GM18909 (cell line): ENCODE measurements around the gene ANAPC1.
A peak's percentile ranks its signal among the peaks of the same experiment; 100 is the strongest.
"Not testable (repeated sequence)": the region's sequence is repeated elsewhere in the genome, so short reads cannot be mapped to it uniquely, and the experiment has no call there.

Experiments
- ATAC-seq: cut with Tn5 transposase; IDR thresholded peaks from one replicate; pipeline ENCODE4 v1.9.1; 2021; ENCODE audit warnings: mild to moderate bottlenecking; ENCODE audit not compliant: unreplicated experiment, poor library complexity

ANAPC1 gene

DNA sequence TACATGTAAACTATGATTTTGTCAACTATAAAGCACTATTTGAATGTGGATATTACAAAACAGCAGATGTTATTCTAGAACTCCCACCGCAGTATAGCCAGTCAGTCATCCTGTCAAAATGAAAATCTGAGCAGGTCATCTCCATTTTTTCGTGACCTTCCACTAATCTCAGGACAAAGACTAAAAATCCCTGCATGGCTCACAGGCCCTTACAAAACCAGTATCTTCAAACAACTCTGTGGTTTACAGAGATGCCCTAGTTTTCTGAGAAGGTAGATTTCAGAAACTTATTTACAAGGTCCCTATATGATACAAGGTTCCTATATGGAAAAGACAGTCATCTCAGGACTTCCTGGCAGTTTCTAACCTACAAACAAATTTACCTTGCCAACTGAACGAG, 49.8 kb downstream of the ANAPC1 start:
- ATAC-seq = not testable (repeated sequence)

DNA sequence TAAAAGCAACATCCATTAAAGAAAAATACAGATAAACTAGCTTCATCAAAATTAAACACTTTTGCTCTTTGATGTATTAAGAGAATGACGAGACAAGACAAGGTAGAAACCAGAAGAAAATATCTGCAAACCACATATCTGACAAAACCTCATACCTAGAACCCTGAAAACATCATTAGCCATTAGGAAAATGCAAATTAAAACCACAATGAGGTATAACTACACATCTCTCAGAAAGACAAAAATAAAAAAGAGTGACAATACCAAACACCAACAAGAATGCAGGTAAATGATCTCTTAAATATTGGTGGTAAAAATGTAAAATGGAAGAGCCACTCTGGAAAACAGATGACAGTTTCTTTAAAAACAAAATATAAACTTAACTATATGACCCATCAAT, 53.5 kb downstream of the ANAPC1 start:
- peak; percentile 61 for ATAC-seq

DNA sequence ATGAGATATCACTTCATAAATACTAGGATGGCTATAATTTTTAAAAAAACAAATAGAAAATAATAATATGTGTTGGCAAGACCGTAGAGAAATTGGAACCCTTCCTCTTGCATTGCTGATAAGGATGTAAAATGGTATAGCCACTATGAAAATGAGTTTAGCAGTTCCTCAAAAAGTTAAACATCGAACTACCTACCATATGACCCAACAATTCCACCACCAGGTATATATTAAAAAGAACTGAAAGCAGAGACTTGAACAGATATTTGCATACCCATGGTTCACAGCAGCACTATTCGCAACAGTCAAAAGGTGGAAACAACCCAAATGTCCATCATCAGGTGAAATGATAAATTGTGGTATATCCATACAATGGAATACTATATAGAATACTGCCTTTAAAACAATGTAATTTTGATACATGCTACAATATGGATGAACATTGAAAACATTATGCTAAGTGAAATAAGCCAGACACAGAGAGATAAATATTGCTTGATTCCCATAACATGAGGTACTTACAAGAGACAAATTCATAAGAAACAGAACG, 55.7 kb downstream of the ANAPC1 start:
- not testable (repeated sequence) for ATAC-seq

DNA sequence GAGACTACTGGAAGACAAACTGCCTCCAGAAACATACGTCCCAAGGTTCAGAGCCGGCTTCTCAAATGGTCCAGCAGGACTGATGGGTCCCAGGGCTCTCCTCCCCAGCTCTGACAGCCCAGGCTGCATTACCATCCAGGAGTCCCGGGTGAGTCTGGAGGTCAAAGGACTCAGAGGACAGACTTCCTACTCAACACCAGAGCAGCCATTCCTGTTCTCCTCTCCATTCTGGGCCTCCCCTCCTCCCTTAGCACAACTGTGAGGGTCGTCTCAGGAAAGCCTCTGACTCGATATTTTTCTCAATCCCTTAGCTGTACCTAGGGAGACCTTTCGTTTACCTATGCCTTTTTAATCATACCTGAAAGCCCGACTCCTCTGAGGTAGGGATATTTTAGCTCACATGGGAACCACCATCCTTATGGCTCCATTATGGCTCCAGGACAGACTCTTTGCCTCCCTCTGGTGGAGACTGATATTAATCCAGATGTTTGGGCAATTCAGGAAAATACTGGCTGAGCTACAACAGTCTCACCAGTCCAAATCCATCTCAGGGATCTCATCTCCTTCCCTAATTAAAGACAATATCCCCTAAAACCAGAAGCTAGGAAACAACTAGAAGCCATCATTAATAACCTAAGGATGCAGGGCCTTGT, 70.9 kb downstream of the ANAPC1 start:
- ATAC-seq = not testable (repeated sequence)

DNA sequence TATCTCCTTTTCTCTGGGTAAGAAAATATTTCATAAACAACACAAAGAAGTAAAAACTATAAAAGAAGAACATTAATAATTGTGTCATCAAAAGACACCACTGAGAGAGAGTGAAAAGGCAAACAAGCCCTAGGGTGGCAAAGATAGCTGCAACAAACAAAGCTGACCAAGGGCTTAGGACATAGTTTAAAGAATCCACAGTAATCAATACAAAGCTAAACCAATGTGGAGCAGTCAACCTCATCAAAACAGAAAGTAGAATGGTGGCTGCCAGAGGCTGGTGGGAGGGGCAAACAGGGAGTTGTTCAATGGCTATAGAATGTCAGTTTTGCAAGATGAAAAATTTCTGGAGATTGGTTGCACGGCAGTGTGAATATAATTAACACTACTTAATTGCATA, 93.4 kb downstream of the ANAPC1 start:
- ATAC-seq = not testable (repeated sequence)

- ATAC-seq = not testable (repeated sequence)
These were observed 99.9 kb downstream of the ANAPC1 start for GRCh38 chr2:111784081-111784480.

DNA sequence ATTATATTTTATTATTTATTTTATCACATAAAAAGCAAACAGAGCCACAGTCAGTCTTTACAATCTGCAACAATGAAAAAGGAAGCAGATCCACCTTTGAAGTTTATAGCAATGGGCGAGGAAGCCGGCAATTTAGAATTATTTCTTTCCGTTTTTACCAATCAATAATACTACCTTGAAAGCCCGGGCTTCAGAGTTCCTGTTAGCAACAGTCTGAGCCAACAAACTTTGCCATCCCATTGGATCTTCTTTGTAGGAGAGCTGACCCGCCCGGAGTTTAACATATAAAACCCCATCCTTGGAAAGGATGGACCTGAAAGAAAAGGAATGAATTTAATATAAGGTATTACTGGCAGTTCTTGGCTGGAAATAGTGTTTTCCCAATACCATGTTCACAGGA, 101.8 kb downstream of the ANAPC1 start:
- ATAC-seq = not testable (repeated sequence)

DNA sequence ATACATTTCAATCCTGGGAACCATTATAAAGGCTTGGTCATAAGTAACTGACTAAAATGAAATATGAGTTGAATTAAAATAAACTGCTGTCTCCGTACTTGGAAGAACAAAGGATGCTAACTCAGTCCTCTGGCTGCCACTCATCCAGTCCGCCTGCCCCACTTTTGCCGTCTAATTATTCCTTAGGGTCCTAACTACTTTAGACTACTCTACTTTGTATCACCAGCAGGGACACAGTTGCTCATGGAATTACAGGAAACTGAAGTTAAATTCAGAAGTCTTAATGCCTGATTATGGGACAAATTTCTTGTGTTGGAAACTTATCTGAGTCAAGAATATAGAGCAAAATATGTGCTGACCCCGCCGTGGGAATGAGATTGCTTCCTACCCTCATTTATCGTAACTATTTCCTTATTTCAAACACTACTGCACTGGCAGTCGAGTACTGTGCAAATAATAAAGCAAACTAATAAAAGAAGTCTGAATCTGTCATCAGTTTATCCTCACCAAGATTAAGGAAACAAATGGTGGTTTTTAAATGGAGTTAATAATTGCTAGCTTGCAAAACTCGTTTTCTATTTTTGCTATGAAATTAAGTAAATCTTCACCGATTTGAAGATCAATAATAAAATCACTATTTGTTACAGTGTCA, 102.4 kb downstream of the ANAPC1 start:
- ATAC-seq = not testable (repeated sequence)

DNA sequence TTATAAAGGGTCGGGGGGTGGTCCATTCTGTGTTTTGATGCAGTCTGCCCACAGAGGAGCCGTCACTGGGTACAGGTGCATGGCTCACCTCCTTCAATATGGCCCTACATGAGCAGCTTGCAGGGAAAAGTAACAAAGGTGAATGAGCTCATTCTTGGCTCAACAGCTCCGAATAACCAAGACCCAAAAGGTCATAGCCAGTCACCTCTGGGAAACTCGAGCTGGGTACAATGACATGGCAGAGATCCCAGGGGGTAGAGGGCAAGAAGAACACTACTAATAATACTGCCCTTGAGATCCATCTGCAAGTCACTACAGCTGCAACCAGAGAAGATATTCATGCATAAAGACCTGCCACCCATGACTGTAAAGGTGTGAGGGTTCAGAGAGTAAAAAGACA, 106.8 kb downstream of the ANAPC1 start:
- ATAC-seq = not testable (repeated sequence)

DNA sequence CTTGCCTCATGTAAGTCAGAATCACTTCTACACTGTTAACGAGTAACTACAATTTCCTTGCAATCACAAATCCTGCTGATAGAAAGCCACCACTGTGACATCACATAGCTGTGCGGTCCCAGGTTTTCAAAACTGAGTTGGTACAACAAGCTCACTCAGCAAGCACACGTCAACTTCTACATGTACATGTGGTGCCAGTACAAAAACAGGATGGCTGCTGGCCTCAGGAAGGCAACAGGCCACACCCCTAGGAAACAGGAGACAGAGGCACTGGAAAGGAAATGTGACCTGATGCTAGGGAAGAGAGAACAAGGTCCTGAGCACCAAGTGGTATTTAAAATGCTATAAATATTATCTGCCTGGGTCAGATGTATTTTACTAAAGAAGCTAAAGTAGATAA, 107.7 kb downstream of the ANAPC1 start:
- not testable (repeated sequence) for ATAC-seq

DNA sequence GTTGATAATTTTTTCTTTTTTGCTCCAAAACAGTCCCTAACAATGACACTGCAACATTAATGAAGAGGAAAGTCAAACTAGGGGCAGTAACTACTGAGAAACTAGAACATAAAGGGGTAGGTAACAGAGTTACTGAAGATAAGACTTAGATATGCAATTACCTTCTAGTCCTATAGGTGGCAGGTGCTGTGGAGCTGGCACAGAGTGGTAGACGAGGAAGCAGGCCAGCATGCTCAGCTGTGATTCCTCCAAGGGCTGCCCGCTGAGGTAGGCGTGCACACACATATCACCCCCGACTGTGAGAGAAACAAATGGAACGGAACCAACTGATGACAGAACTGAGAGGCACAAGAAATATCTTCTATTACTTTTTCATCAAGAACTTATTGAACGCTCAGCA, 111.8 kb downstream of the ANAPC1 start:
- not testable (repeated sequence) for ATAC-seq

- ATAC-seq = not testable (repeated sequence)
These were observed 112.9 kb downstream of the ANAPC1 start for GRCh38 chr2:111770916-111771658.

GRCh38 chr2:111768266-111769190, 115.5 kb downstream of the ANAPC1 start:
- not testable (repeated sequence) for ATAC-seq

DNA sequence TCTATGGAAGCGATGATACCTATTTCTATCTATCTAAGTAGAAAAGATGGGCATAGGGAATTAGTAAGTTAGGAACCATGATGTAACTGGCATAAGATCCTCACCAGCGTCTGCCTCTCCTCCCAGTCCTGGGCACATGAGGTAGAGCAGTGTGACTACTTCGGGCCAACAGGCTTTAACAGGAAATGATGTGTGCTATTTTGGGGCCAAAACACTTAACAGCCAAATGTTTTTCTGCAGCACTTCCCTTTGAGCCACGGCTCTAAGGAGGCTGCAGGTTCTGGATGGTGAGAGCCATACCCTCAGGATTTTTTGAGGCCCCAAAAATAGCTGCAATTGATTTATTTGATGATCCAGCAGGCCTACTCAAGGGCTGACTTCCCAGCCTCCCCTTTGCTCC, 116.9 kb downstream of the ANAPC1 start:
- ATAC-seq = not testable (repeated sequence)

GRCh38 chr2:111766295-111766694, 117.7 kb downstream of the ANAPC1 start:
- ATAC-seq = not testable (repeated sequence)

DNA sequence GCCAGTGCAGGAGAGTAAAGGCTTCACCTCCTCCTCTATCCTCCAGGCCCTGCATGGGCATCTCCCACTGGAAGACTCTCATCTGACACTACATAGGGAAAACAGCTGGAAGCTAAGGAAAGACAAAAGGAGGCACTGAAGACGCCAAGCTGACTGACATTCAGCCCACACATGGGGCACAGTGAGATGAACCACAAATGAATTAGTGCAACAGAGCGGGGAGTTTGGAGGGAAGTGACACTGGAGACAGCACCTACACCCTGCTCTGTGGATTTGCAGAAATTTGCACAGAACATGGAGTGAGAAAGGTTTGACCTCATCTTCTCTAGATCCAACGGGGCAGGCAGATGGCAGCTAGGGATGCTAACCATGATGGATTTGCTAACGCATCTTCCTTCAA, 119.8 kb downstream of the ANAPC1 start:
- ATAC-seq = not testable (repeated sequence)

- ATAC-seq = not testable (repeated sequence)
These were observed 123.2 kb downstream of the ANAPC1 start for GRCh38 chr2:111760697-111761284.

DNA sequence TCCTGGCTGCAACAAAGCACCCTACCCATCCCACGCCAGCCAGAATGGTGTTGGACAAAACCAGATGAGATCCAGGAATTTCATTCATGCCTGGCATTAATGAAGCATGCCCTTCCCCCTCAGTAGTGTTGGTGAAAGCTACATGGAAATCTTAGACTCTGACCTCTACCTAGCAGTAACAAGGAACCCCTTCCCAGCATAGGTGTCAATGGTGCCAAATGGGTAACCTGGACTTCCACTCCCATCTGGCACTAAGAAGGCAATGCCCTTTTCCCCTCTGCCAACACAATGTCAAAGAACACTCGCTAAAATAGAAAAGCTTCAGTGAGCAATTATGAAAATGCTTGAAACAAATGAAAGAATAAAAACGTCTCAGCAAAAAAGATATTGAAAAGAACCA, 131.5 kb downstream of the ANAPC1 start:
- not testable (repeated sequence) for ATAC-seq

DNA sequence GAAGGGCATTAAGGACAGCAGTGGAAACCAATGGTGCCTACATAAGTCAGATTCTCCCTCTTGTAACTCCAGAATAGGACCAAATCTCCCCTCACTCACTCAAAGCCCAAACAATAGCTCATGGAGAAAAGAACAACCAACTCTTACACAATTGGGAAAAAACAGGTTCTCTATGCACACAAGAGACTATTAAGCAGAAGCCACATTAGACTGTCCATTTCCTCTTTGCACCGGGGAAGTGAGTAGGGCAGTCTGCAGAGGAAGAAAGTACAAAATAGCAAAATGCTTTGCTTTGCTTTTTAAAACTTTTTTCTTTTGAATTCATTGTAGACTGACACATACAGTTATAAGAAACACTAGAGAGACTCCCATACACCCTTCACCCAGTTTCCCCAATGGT, 133.4 kb downstream of the ANAPC1 start:
- not testable (repeated sequence) for ATAC-seq
